NCI-H1417 treated with DMSO at 0.1 percent for 48 hours (cell line): Measurements from ENCODE around the gene SLC38A9.

ENCODE experiments used
- DNase-seq: peaks from one replicate; lab custom pipeline; 2025; lab: John Stamatoyannopoulos, UW

The SLC38A9 gene

GRCh38 chr5:55650386-55650785 is 61.7 kb downstream of the SLC38A9 start:
- DNase-seq: no peak

GRCh38 chr5:55649963-55650362 is 62.2 kb downstream of the SLC38A9 start:
- no peak for DNase-seq

- DNase-seq: no peak
Measured at GRCh38 chr5:55645304-55645703, 66.8 kb downstream of the SLC38A9 start.

- no peak for DNase-seq
Measured at GRCh38 chr5:55638455-55638854, 73.7 kb downstream of the SLC38A9 start.

- no peak for DNase-seq
Measured at GRCh38 chr5:55638051-55638450, 74.1 kb downstream of the SLC38A9 start.

GRCh38 chr5:55636683-55637082 is 75.4 kb downstream of the SLC38A9 start:
- no peak for DNase-seq

GRCh38 chr5:55636177-55636576 is 75.9 kb downstream of the SLC38A9 start:
- peak; percentile 3 for DNase-seq

- DNase-seq: no peak
Measured at GRCh38 chr5:55634866-55635265, 77.3 kb downstream of the SLC38A9 start.

- no peak for DNase-seq
Measured at GRCh38 chr5:55634209-55634805, 77.8 kb downstream of the SLC38A9 start.

- no peak for DNase-seq
Measured at GRCh38 chr5:55633574-55634208, 78.4 kb downstream of the SLC38A9 start.

- no peak for DNase-seq
Measured at GRCh38 chr5:55629815-55630214, 82.3 kb downstream of the SLC38A9 start.

GRCh38 chr5:55626790-55627189 is 85.3 kb downstream of the SLC38A9 start:
- no peak for DNase-seq

GRCh38 chr5:55625913-55626312 is 86.2 kb downstream of the SLC38A9 start:
- DNase-seq: no peak

- DNase-seq: no peak
Measured at GRCh38 chr5:55625589-55625909, 86.6 kb downstream of the SLC38A9 start.

GRCh38 chr5:55624841-55625588 is 87.1 kb downstream of the SLC38A9 start:
- no peak for DNase-seq

- DNase-seq: no peak
Measured at GRCh38 chr5:55623789-55624188, 88.3 kb downstream of the SLC38A9 start.

- no peak for DNase-seq
Measured at GRCh38 chr5:55622460-55622859, 89.7 kb downstream of the SLC38A9 start.

- no peak for DNase-seq
Measured at GRCh38 chr5:55621229-55621628, 90.9 kb downstream of the SLC38A9 start.

- DNase-seq: no peak
Measured at GRCh38 chr5:55620766-55621160, 91.4 kb downstream of the SLC38A9 start.

GRCh38 chr5:55620009-55620765 is 91.9 kb downstream of the SLC38A9 start:
- no peak for DNase-seq

GRCh38 chr5:55618318-55618717 is 93.8 kb downstream of the SLC38A9 start:
- no peak for DNase-seq

- no peak for DNase-seq
Measured at GRCh38 chr5:55613112-55613868, 98.8 kb downstream of the SLC38A9 start.
